Muscle layer of colon (tissue), 2 donors: Measurements from ENCODE around the gene AICDA.
"Not testable (repeated sequence)": the region's sequence is repeated elsewhere in the genome, so short reads cannot be mapped to it uniquely, and the experiment has no call there.

ENCODE experiments used
- H3K27ac ChIP-seq: one replicate; pipeline ENCODE4 v1.7.0; 2013; ENCODE audit warnings: low read depth, mild to moderate bottlenecking, low read length, moderate library complexity
- H3K27me3 ChIP-seq, 2 donors: one replicate each; pipeline ENCODE4 v1.7.0; 2013; ENCODE audit warnings: low read length in 2 of 2, mild to moderate bottlenecking in 2 of 2; ENCODE audit not compliant: insufficient read depth in 2 of 2, control insufficient read depth in 1 of 2
- H3K36me3 ChIP-seq: one replicate; pipeline ENCODE4 v1.7.0; 2013; ENCODE audit warnings: mild to moderate bottlenecking, low read length; ENCODE audit not compliant: insufficient read depth
- H3K4me1 ChIP-seq: one replicate; pipeline ENCODE4 v1.7.0; 2013; ENCODE audit warnings: mild to moderate bottlenecking, low read length; ENCODE audit not compliant: insufficient read depth
- H3K4me3 ChIP-seq, 2 donors: one replicate each; pipeline ENCODE4 v1.7.0; 2013; ENCODE audit warnings: low read length in 2 of 2, low read depth in 1 of 2, mild to moderate bottlenecking in 1 of 2, moderate library complexity in 1 of 2
- H3K9ac ChIP-seq: one replicate; pipeline ENCODE4 v1.7.0; 2013; ENCODE audit warnings: low read length
- H3K9me3 ChIP-seq: one replicate; pipeline ENCODE4 v1.7.0; 2013; ENCODE audit warnings: mild to moderate bottlenecking, low read length
- donor health status: abdominal sarcoma.
- donor health status: Adenocarcinoma of cecum.

The AICDA gene

DNA sequence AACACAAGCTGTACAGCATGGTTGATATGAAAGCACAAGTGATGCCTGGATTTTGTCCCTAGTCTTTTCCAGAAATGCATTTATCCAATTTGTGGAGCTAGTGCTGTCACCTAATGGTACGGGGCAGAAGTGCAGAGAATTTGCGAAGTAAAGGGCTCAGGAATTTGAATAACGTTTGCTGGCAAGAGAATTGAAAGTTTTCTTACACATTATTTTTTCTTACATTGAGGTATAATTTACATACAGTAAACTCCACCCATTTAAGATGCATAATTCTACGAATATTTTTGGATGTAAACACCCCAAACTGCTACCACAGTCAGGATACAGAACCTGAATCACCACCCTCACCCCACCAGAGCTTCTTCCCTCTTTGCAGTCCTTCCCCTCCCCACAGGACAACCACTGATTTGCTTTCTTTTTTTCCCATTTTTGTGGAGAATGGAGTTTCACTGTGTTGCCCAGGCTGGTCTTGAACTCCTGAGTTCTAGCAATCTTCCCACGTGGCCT is 3.5 kb downstream of the AICDA start:
- no peak overlapping the region for H3K4me3 ChIP-seq
- no peaks in the 10 kb centered on the region for H3K9me3 ChIP-seq
- H3K9ac ChIP-seq: no peak overlapping the region
- no peak overlapping the region for H3K27ac ChIP-seq
- no peaks in the 10 kb centered on the region for H3K36me3 ChIP-seq
- no peaks in the 10 kb centered on the region for H3K4me1 ChIP-seq
- H3K27me3 ChIP-seq: no peaks in the 10 kb centered on the region

- no peaks in the 10 kb centered on the region for H3K27me3 ChIP-seq
- H3K9ac ChIP-seq: no peak overlapping the region
- no peaks in the 10 kb centered on the region for H3K4me1 ChIP-seq
- no peak overlapping the region for H3K27ac ChIP-seq
- H3K4me3 ChIP-seq: no peak overlapping the region
- H3K36me3 ChIP-seq: no peaks in the 10 kb centered on the region
- H3K9me3 ChIP-seq: no peaks in the 10 kb centered on the region
These were observed 5.8 kb downstream of the AICDA start for GRCh38 chr12:8606890-8607289.

DNA sequence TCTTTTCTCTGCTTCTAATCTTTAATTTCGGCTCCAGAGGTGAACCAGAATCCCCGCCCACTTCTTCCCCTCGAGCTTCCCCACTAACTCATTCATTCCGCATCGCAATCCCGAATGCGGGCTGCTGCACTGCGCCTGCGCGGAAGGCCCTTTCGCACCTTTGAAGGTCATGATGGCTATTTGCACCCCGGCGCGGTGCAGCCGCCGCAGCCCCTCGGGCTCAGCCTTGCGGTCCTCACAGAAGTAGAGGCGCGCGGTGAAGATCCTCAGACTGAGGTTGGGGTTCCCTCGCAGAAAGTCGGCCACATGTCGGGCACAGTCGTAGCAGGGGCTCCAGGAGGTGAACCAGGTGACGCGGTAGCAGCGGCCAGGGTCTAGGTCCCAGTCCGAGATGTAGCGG is 7.6 kb downstream of the AICDA start:
- H3K27ac ChIP-seq: no peak overlapping the region

GRCh38 chr12:8603856-8604255 is 8.8 kb downstream of the AICDA start:
- Histone ChIP-seq H3K9me3 (no peaks in the 10 kb centered on the region), H3K27ac (no peak overlapping the region), H3K9ac (no peak overlapping the region), H3K4me3 (no peak overlapping the region), H3K36me3 (no peaks in the 10 kb centered on the region), H3K4me1 (no peaks in the 10 kb centered on the region), H3K27me3 (no peaks in the 10 kb centered on the region)

More for the DNA sequence above, 7.6 kb downstream of the AICDA start:
- Histone ChIP-seq H3K36me3 (no peaks in the 10 kb centered on the region), H3K27me3 (no peaks in the 10 kb centered on the region), H3K9me3 (no peaks in the 10 kb centered on the region), H3K4me3 (no peak overlapping the region), H3K9ac (no peak overlapping the region), H3K4me1 (no peaks in the 10 kb centered on the region)

GRCh38 chr12:8603286-8603685 is 9.4 kb downstream of the AICDA start:
- H3K27me3 ChIP-seq: no peaks in the 10 kb centered on the region
- no peak overlapping the region for H3K9ac ChIP-seq
- no peaks in the 10 kb centered on the region for H3K4me1 ChIP-seq
- H3K4me3 ChIP-seq: no peak overlapping the region
- H3K36me3 ChIP-seq: no peaks in the 10 kb centered on the region
- no peak overlapping the region for H3K27ac ChIP-seq
- no peaks in the 10 kb centered on the region for H3K9me3 ChIP-seq

DNA sequence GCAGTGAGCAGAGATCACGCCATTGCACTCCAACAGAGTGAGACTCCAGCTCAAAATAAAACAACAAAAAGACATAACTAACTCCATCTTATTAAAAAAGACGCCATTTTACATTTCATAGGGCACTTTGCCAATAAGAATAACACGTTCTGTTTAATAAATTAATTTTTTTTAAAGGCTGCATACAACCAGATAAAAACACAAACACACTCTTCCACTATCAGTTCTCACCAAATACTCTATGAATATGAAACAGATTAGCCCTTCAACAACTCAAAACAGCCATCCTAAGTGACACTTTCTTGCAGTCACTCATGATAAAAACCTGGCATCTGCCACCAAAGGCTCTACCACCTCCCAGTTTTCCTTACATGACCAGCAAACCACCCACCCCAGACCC is 16.1 kb downstream of the AICDA start:
- no peaks in the 10 kb centered on the region for H3K4me1 ChIP-seq
- no peak overlapping the region for H3K9ac ChIP-seq
- no peak overlapping the region for H3K27ac ChIP-seq
- no peaks in the 10 kb centered on the region for H3K36me3 ChIP-seq
- H3K9me3 ChIP-seq: no peaks in the 10 kb centered on the region
- no peaks in the 10 kb centered on the region for H3K27me3 ChIP-seq
- no peak overlapping the region for H3K4me3 ChIP-seq

- H3K9ac ChIP-seq: no peak overlapping the region
- H3K27me3 ChIP-seq: no peaks in the 10 kb centered on the region
- H3K9me3 ChIP-seq: no peaks in the 10 kb centered on the region
- H3K36me3 ChIP-seq: no peaks in the 10 kb centered on the region
- H3K4me1 ChIP-seq: no peaks in the 10 kb centered on the region
- no peak overlapping the region for H3K27ac ChIP-seq
- H3K4me3 ChIP-seq: no peak overlapping the region
These were observed 18.6 kb downstream of the AICDA start for GRCh38 chr12:8594072-8594471.

GRCh38 chr12:8593246-8593645 is 19.4 kb downstream of the AICDA start:
- Histone ChIP-seq H3K36me3 (no peaks in the 10 kb centered on the region), H3K9ac (no peak overlapping the region), H3K4me3 (no peak overlapping the region), H3K4me1 (no peaks in the 10 kb centered on the region), H3K9me3 (no peaks in the 10 kb centered on the region), H3K27me3 (no peaks in the 10 kb centered on the region), H3K27ac (no peak overlapping the region)

GRCh38 chr12:8590842-8591545 is 21.7 kb downstream of the AICDA start:
- no peak overlapping the region for H3K27ac ChIP-seq
- H3K4me1 ChIP-seq: no peaks in the 10 kb centered on the region
- H3K9me3 ChIP-seq: no peaks in the 10 kb centered on the region
- H3K9ac ChIP-seq: no peak overlapping the region
- H3K27me3 ChIP-seq: no peaks in the 10 kb centered on the region
- no peaks in the 10 kb centered on the region for H3K36me3 ChIP-seq
- H3K4me3 ChIP-seq: no peak overlapping the region

DNA sequence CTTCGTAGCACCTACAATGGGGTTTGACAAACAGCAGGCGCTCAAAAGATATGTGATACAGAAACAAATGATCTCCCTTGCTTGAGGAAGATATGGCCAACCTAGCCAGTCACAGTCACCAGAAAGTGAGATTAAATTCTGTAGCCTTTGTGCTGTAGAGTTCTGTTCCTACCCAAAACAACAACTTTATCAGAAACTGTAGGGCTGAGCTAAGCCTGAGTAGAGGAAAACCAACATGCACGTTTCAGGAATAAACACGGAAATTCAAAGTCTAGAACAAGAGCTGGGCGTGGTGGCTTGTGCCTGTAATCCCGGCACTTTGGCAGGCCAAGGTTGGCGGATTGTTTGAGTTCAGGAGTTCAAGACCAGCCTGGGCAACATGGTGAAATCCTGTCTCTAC is 23.0 kb downstream of the AICDA start:
- Histone ChIP-seq H3K4me3 (no peak overlapping the region), H3K9ac (no peak overlapping the region), H3K27me3 (no peaks in the 10 kb centered on the region), H3K27ac (no peak overlapping the region), H3K4me1 (no peaks in the 10 kb centered on the region), H3K9me3 (no peaks in the 10 kb centered on the region), H3K36me3 (no peaks in the 10 kb centered on the region)

DNA sequence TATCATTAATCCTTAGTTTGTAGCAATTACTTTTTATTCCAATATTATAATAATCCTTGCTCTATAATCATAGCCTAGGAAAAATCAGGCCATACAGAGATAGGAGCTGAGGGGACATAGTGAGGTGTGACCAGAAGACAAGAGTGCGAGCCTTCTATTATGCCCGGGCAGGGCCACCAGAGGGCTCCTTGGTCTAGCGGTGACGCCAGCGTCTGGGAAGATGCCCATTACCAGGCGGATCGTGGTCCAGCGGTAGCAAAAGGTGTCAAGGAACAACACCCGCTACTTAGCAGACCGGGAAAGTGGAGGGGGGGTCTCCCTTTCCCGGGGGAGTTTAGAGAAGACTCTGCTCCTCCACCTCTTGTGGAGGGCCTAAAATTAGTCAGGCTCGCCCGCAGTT is 28.2 kb downstream of the AICDA start:
- H3K9ac ChIP-seq, H3K27me3 ChIP-seq, H3K4me1 ChIP-seq, H3K27ac ChIP-seq, H3K9me3 ChIP-seq, H3K36me3 ChIP-seq, H3K4me3 ChIP-seq: not testable (repeated sequence)

- H3K9me3 ChIP-seq: no peaks in the 10 kb centered on the region
- no peaks in the 10 kb centered on the region for H3K4me1 ChIP-seq
- no peaks in the 10 kb centered on the region for H3K36me3 ChIP-seq
- no peak overlapping the region for H3K9ac ChIP-seq
- H3K27me3 ChIP-seq: no peaks in the 10 kb centered on the region
- no peak overlapping the region for H3K4me3 ChIP-seq
- H3K27ac ChIP-seq: no peak overlapping the region
These were observed 28.7 kb downstream of the AICDA start for GRCh38 chr12:8584004-8584403.
